IMR-90 (cell line): ENCODE data around the gene TRIM33. TPM values are rescaled to one million over a fixed set of nuclear protein-coding genes. Genes with fewer than 3 reads are reported as not detected.

Experiments used
- ATAC-seq: fragments of 200-7000 bp; cut with Tn5 transposase; 2 replicates; pipeline ENCODE4 v1.9.1; 2020; ENCODE audit warnings: low read depth, mild to moderate bottlenecking, moderate library complexity
- BruUV-seq: library from RNA; stranded (reverse); fragments of 400-500 nt; replicated peaks from 2 replicates; lab custom pipeline; 2021; lab: Mats Ljungman, UMichigan
- CTCF ChIA-PET: fragments of 300-600 bp; formaldehyde crosslinking; extraction: SDS; loops from one replicate; lab custom pipeline; 2021; ENCODE audit warnings: antibody characterized with exemption; lab: Yijun Ruan, JAX
- POLR2A ChIA-PET: fragments of 300-600 bp; sonication (Branson Sonifier 250); formaldehyde crosslinking; loops from one replicate; lab custom pipeline; 2022; ENCODE audit warnings: antibody characterized with exemption; ENCODE audit not compliant: unreplicated experiment; lab: Charles Lee
- DNase-seq: peaks from one replicate; pipeline ENCODE4 v3.0.0; 2013
- H2AFZ ChIP-seq: replicated peaks from 2 replicates; pipeline ENCODE3; 2013; ENCODE audit warnings: low read length, mild to moderate bottlenecking; ENCODE audit not compliant: poor library complexity
- H2AK5ac ChIP-seq: 2 replicates; pipeline ENCODE4 v1.6.1; 2013; ENCODE audit warnings: low read depth, low read length, inconsistent platforms
- H2AK9ac ChIP-seq: replicated peaks from 2 replicates; pipeline ENCODE3; 2013; ENCODE audit warnings: mild to moderate bottlenecking, low read depth, low read length, moderate library complexity; ENCODE audit not compliant: poor library complexity
- H2BK120ac ChIP-seq: 2 replicates; pipeline ENCODE4 v1.6.1; 2013; ENCODE audit warnings: low read depth, low read length, inconsistent platforms
- H2BK15ac ChIP-seq: 3 replicates; pipeline ENCODE4 v1.6.1; 2013; ENCODE audit warnings: low read depth, low read length, inconsistent platforms
- H2BK20ac ChIP-seq: 2 replicates; pipeline ENCODE4 v1.6.1; 2013; ENCODE audit warnings: low read depth, mild to moderate bottlenecking, inconsistent platforms, low read length, moderate library complexity
- H2BK5ac ChIP-seq: 2 replicates; pipeline ENCODE4 v1.6.1; 2013; ENCODE audit warnings: mild to moderate bottlenecking, low read depth, low read length, inconsistent platforms; ENCODE audit not compliant: poor library complexity, severe bottlenecking
- H3K14ac ChIP-seq: replicated peaks from 2 replicates; pipeline ENCODE4 v1.6.1; 2013; ENCODE audit warnings: low read depth, low read length, inconsistent platforms
- H3K18ac ChIP-seq: 2 replicates; pipeline ENCODE4 v1.6.1; 2013; ENCODE audit warnings: low read depth, low read length, control low read depth
- H3K23ac ChIP-seq: 2 replicates; pipeline ENCODE4 v1.6.1; 2013; ENCODE audit warnings: low read depth, low read length, inconsistent platforms
- H3K27ac ChIP-seq: 2 replicates; pipeline ENCODE4 v1.5.1; 2013; ENCODE audit warnings: mild to moderate bottlenecking, control low read depth, low read length; ENCODE audit not compliant: insufficient read depth
- H3K27me3 ChIP-seq: 2 replicates; pipeline ENCODE4 v1.6.1; 2013; ENCODE audit warnings: low read length; ENCODE audit not compliant: control insufficient read depth, insufficient read depth
- H3K36me3 ChIP-seq: 2 replicates; pipeline ENCODE4 v1.6.1; 2013; ENCODE audit warnings: low read length, mixed read lengths; ENCODE audit not compliant: control insufficient read depth, insufficient read depth
- H3K4ac ChIP-seq: 2 replicates; pipeline ENCODE4 v1.6.1; 2013; ENCODE audit warnings: low read depth, low read length, inconsistent platforms
- H3K4me1 ChIP-seq: 2 replicates; pipeline ENCODE4 v1.6.1; 2013; ENCODE audit warnings: low read length, mixed read lengths; ENCODE audit not compliant: control insufficient read depth, insufficient read depth
- H3K4me2 ChIP-seq: 2 replicates; pipeline ENCODE4 v1.6.1; 2013; ENCODE audit warnings: low read depth, mild to moderate bottlenecking, control low read depth, low read length, moderate library complexity
- H3K4me3 ChIP-seq: 2 replicates; pipeline ENCODE4 v1.5.1; 2013; ENCODE audit warnings: low read depth, mild to moderate bottlenecking, control low read depth, low read length, moderate library complexity; ENCODE audit not compliant: insufficient read depth
- H3K56ac ChIP-seq: 2 replicates; pipeline ENCODE4 v1.6.1; 2013; ENCODE audit warnings: low read length, inconsistent platforms; ENCODE audit not compliant: insufficient read depth; ENCODE audit errors: extremely low read depth
- H3K79me1 ChIP-seq, 2 experiments: 2 replicates each; pipeline ENCODE4 v1.6.1; 2013; ENCODE audit warnings: low read length in 2 of 2, inconsistent platforms in 1 of 2, low read depth in 1 of 2
- H3K9ac ChIP-seq: 2 replicates; pipeline ENCODE4 v1.6.1; 2013; ENCODE audit warnings: low read depth, low read length, control low read depth
- H3K9me1 ChIP-seq: 2 replicates; pipeline ENCODE4 v1.6.1; 2013; ENCODE audit warnings: low read length, inconsistent platforms; ENCODE audit not compliant: insufficient read depth
- H3K9me3 ChIP-seq: 2 replicates; pipeline ENCODE4 v1.6.1; 2013; ENCODE audit warnings: low read length; ENCODE audit not compliant: control insufficient read depth, insufficient read depth
- H4K20me1 ChIP-seq: 2 replicates; pipeline ENCODE4 v1.6.1; 2013; ENCODE audit warnings: low read length, inconsistent platforms; ENCODE audit not compliant: insufficient read depth
- H4K5ac ChIP-seq: 2 replicates; pipeline ENCODE4 v1.6.1; 2013; ENCODE audit warnings: mild to moderate bottlenecking, low read depth, low read length, control low read depth
- H4K8ac ChIP-seq, 2 experiments: 2 replicates each; pipeline ENCODE4 v1.6.1; 2013; ENCODE audit warnings: low read depth in 2 of 2, low read length in 2 of 2, control low read depth in 1 of 2, inconsistent platforms in 1 of 2
- H4K91ac ChIP-seq: 2 replicates; pipeline ENCODE4 v1.6.1; 2013; ENCODE audit warnings: low read depth, low read length, inconsistent platforms; ENCODE audit not compliant: insufficient read depth
- CEBPB ChIP-seq: IDR thresholded peaks from 2 replicates; pipeline ENCODE4 v1.6.1; 2012; ENCODE audit warnings: low read depth, low read length, improper control_type of control experiment
- CHD1 ChIP-seq: IDR thresholded peaks from 2 replicates; pipeline ENCODE4 v1.6.1; 2012; ENCODE audit warnings: low read depth, low read length, improper control_type of control experiment
- MXI1 ChIP-seq: IDR thresholded peaks from 2 replicates; pipeline ENCODE4 v1.6.1; 2012; ENCODE audit warnings: low read depth, mild to moderate bottlenecking, low read length, moderate library complexity, borderline replicate concordance
- POLR2A ChIP-seq: IDR thresholded peaks from 2 replicates; pipeline ENCODE4 v1.6.1; 2012; ENCODE audit warnings: mild to moderate bottlenecking, low read depth, low read length
- RCOR1 ChIP-seq: IDR thresholded peaks from 2 replicates; pipeline ENCODE4 v1.6.1; 2012; ENCODE audit warnings: mild to moderate bottlenecking, low read length, improper control_type of control experiment; ENCODE audit not compliant: insufficient replicate concordance
- WGBS, 2 experiments: methylation state at CpG; one replicate each; pipeline versions ENCODE4 v1.1.5 to v1.1.7; 2013; ENCODE audit warnings: missing lambda C conversion rate in 2 of 2; ENCODE audit not compliant: insufficient read length in 1 of 2; ENCODE audit errors: extremely low coverage in 2 of 2; 5-methylcytosine and 5-hydroxymethylcytosine counted together
- dilution Hi-C: fragments of 300-500 bp; cut with HindIII; formaldehyde crosslinking; loops from one replicate; pipeline ENCODE4 v1.14.3; 2018; ENCODE audit warnings: low sequenced_read_pairs; ENCODE audit not compliant: unreplicated experiment
- in situ Hi-C: fragments of 300-500 bp; cut with MboI; formaldehyde crosslinking; loops from 3 replicates; pipeline ENCODE4 v1.14.3; 2019; ENCODE audit warnings: low sequenced_read_pairs, inconsistent platforms, mixed read lengths
- intact Hi-C: fragments of 100-400 bp; cut with micrococcal nuclease; formaldehyde crosslinking; loops from 2 replicates; pipeline ENCODE4 v1.10.0; 2022
- polyA plus RNA-seq, 3 experiments: library from polyadenylated mRNA; depleted of rRNA; stranded (reverse); fragments of >200 nt; gene quantifications; 2 replicates each; pipeline ENCODE4 v1.2.3, GENCODE V29; 2012; ENCODE audit warnings: low replicate concordance in 1 of 3
- total RNA-seq: library from RNA; depleted of rRNA; stranded (reverse); fragments of >200 nt; gene quantifications from 2 replicates; pipeline ENCODE4 v1.2.3, GENCODE V29; 2012
- TF ChIP-seq, protein P1 (sequence below): fragments of 150-350 bp; IDR thresholded peaks from 2 replicates; pipeline ENCODE4 v1.6.1; 2017; ENCODE audit warnings: mild to moderate bottlenecking, antibody characterized with exemption, low read length, low read depth

Gene TRIM33
- total and polyA plus RNA-seq, 2 of the 4 experiments (the other 2 are of a cell fraction), result 9.5 to 40.1 TPM

DNA sequence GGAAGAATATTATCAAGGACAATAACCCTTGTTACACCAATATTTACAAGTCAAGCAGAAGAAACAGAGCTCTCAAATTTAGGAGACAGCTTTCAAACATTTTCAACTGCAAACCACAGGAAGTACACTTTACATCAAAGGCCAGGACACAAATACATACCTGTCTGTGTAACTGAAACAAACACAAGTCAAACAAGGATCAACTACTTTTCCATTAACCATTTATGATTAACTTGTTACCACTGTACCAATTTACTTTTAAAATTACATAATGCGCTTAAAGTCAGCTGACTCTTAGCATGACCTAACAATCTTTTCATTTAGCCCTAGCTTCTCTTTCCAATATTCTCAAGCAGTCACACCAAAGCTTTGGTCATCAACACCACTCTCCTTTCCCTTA is 43.5 kb downstream of the TRIM33 start:
- Histone ChIP-seq H2BK20ac (no peak overlapping the region), H2AK9ac (no peak overlapping the region), H2AFZ (no peak overlapping the region), H2BK15ac (no peak overlapping the region), H2BK5ac (no peak overlapping the region), H2AK5ac (no peak overlapping the region), H3K9me1 (peaks cover 6% of the 10 kb centered on the region; the same call in 1 of the 2 replicates), H3K79me1 (peaks cover 36 to 58% of the 10 kb centered on the region in 2 experiments), H4K5ac (no peak overlapping the region), H4K8ac (no peak overlapping the region), H2BK120ac (no peak overlapping the region), H3K4me1 (no peaks in the 10 kb centered on the region), H3K18ac (no peak overlapping the region), H3K23ac (no peak overlapping the region), H3K27ac (no peak overlapping the region), H4K91ac (no peak overlapping the region), H3K56ac (no peak overlapping the region), H3K9ac (no peak overlapping the region), H3K36me3 (peaks cover 3% of the 10 kb centered on the region; the same call in 1 of the 2 replicates), H3K4ac (no peak overlapping the region), H3K27me3 (no peaks in the 10 kb centered on the region), H3K4me3 (no peak overlapping the region), H4K20me1 (peaks cover 37% of the 10 kb centered on the region), H3K4me2 (no peak overlapping the region), H3K9me3 (no peaks in the 10 kb centered on the region), H3K14ac (no peak overlapping the region)
- ChIA-PET POLR2A (interaction anchor here (0.5 kb wide), 1 partner anchor 9 kb away, joined by 4 read pairs; no protein-coding TSS in a partner anchor), CTCF (interaction anchor here (0.5 kb wide), 1 partner anchor 1603 kb away, joined by 10 read pairs; no protein-coding TSS in a partner anchor)
- intact Hi-C loops (loop anchor here (5.0 kb wide), 1 partner anchor 40 kb away; no protein-coding TSS in a partner anchor), in situ Hi-C loops (no loop called here), dilution Hi-C loops (no loop called here)
- DNase-seq (no peak), ATAC-seq (no peak)
- 100% methylated on average over 1 of the region's 1 CpG; no CpG with 5 or more reads in 1 of the 2 experiments for WGBS, 2 experiments
- no TSS peak for BruUV-seq
- no peak for TF ChIP-seq POLR2A
- no peak for TF ChIP-seq CEBPB
- TF ChIP-seq RCOR1, result no peak
- TF ChIP-seq CHD1, result no peak
- TF ChIP-seq, protein P1, sequence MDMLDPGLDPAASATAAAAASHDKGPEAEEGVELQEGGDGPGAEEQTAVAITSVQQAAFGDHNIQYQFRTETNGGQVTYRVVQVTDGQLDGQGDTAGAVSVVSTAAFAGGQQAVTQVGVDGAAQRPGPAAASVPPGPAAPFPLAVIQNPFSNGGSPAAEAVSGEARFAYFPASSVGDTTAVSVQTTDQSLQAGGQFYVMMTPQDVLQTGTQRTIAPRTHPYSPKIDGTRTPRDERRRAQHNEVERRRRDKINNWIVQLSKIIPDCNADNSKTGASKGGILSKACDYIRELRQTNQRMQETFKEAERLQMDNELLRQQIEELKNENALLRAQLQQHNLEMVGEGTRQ, result no peak
- no peak for TF ChIP-seq MXI1
